Activated CD4-positive, alpha-beta T cell treated with anti-CD3 and anti-CD28 coated beads for 36 hours (primary cell): ENCODE measurements around the gene MED26. TPM values are rescaled to one million over a fixed set of nuclear protein-coding genes. Genes with fewer than 3 reads are reported as not detected.
A peak's percentile ranks its signal among the peaks of the same experiment; 100 is the strongest.

Source experiments
- ATAC-seq: fragments of 200-7000 bp; cut with Tn5 transposase; one replicate; pipeline ENCODE4 v1.10.0; 2021; ENCODE audit warnings: mild to moderate bottlenecking, moderate library complexity
- CTCF ChIA-PET: fragments of 350-600 bp; sonication (Branson Sonifier 250); formaldehyde crosslinking; loops from one replicate; lab custom pipeline; 2021; ENCODE audit warnings: antibody characterized with exemption; lab: Charles Lee
- POLR2A ChIA-PET: fragments of 350-600 bp; sonication (Branson Sonifier 250); formaldehyde crosslinking; loops from one replicate; lab custom pipeline; 2021; ENCODE audit warnings: antibody characterized with exemption, inconsistent platforms; lab: Charles Lee
- DNase-seq: peaks from one replicate; pipeline ENCODE4 v3.0.0-alpha.2; 2020
- H3K27ac Mint-ChIP-seq: one replicate; pipeline ENCODE4 v1.8.0; 2021; ENCODE audit warnings: mixed read lengths
- H3K27me3 Mint-ChIP-seq: one replicate; pipeline ENCODE4 v1.8.0; 2021; ENCODE audit warnings: mixed read lengths
- H3K36me3 Mint-ChIP-seq: one replicate; pipeline ENCODE4 v1.8.0; 2021; ENCODE audit warnings: low read depth, mixed read lengths
- H3K4me1 Mint-ChIP-seq: one replicate; pipeline ENCODE4 v1.8.0; 2021; ENCODE audit warnings: mixed read lengths
- H3K4me3 Mint-ChIP-seq: one replicate; pipeline ENCODE4 v1.8.0; 2021; ENCODE audit warnings: mild to moderate bottlenecking, moderate library complexity, mixed read lengths
- H3K9me3 Mint-ChIP-seq: one replicate; pipeline ENCODE4 v1.8.0; 2021; ENCODE audit warnings: low read depth, mixed read lengths
- intact Hi-C, 2 experiments: fragments of 100-400 bp; cut with DNase I in 1 of 2; cut with micrococcal nuclease in 1 of 2; formaldehyde crosslinking; loops; one replicate each; pipeline versions ENCODE4 v1.14.2 to v1.15.1; 2022 to 2024; cut with DNase I, micrococcal nuclease
- total RNA-seq, 2 experiments: library from RNA; stranded (reverse); gene quantifications; one replicate each; pipeline ENCODE4 v1.2.3, GENCODE V29; 2021

Gene MED26
- total RNA-seq, 2 experiments from 2014 or later: 13.6 to 14.5 TPM

GRCh38 chr19:16589917-16590316, 38.1 kb downstream of the MED26 start:
- DNase-seq: peak; percentile 21
- Mint-ChIP-seq H3K9me3 (no peaks in the 10 kb centered on the region), H3K27ac (peak overlapping the region; percentile 51), H3K4me1 (peaks cover 88% of the 10 kb centered on the region), H3K4me3 (no peak overlapping the region), H3K27me3 (no peaks in the 10 kb centered on the region), H3K36me3 (peaks cover 8% of the 10 kb centered on the region)
- no peak for ATAC-seq
- CTCF ChIA-PET: interaction anchor here (0.6 kb wide), 1 partner anchor 13 kb away, joined by 3 read pairs; no protein-coding TSS in a partner anchor
- POLR2A ChIA-PET: interaction anchor here (0.6 to 3.0 kb wide), 2 partner anchors 36 to 307 kb away, joined by 3 to 14 read pairs; no protein-coding TSS in a partner anchor
- intact Hi-C loops: loop anchor here (5.0 to 10.0 kb wide), 4 partner anchors 72 to 513 kb away; partner anchors contain the start of genes HAUS8 (in 2 of the 2), MYO9B (in 2 of the 2), SMIM7 (in 1 of the 2) and TMEM38A (in 1 of the 2)

GRCh38 chr19:16588824-16589577, 39.0 kb downstream of the MED26 start:
- Mint-ChIP-seq H3K27me3 (no peaks in the 10 kb centered on the region), H3K4me3 (peak overlapping the region; percentile 79), H3K4me1 (peaks cover 85% of the 10 kb centered on the region), H3K27ac (peak overlapping the region; percentile 95), H3K9me3 (no peaks in the 10 kb centered on the region), H3K36me3 (peaks cover 8% of the 10 kb centered on the region)
- intact Hi-C loops: loop anchor here (1.0 to 10.0 kb wide), 6 partner anchors 26 to 512 kb away; partner anchors contain the start of genes HAUS8 (in 2 of the 2), MYO9B (in 2 of the 2), CHERP (in 1 of the 2) and SMIM7 (in 1 of the 2)
- DNase-seq: peak; percentile 46
- ChIA-PET CTCF (interaction anchor here (0.7 kb wide), 1 partner anchor 16 kb away, joined by 3 read pairs; no protein-coding TSS in a partner anchor), POLR2A (interaction anchor here (0.6 to 3.0 kb wide), 4 partner anchors 16 to 44 kb away, joined by 4 to 14 read pairs (median 8); partner anchors contain the start of genes MED26 and SLC35E1)
- no peak for ATAC-seq

GRCh38 chr19:16587833-16588823, 39.9 kb downstream of the MED26 start:
- Mint-ChIP-seq H3K4me3 (peak overlapping the region; percentile 79), H3K27ac (peak overlapping the region; percentile 95), H3K36me3 (peaks cover 6% of the 10 kb centered on the region), H3K27me3 (no peaks in the 10 kb centered on the region), H3K4me1 (peaks cover 85% of the 10 kb centered on the region), H3K9me3 (no peaks in the 10 kb centered on the region)
- POLR2A ChIA-PET: interaction anchor here (0.6 to 3.0 kb wide), 8 partner anchors 15 to 175 kb away, joined by 3 to 14 read pairs (median 4); partner anchors contain the start of genes MED26, SLC35E1 and SMIM7
- CTCF ChIA-PET: interaction anchor here (0.7 to 1.5 kb wide), 7 partner anchors 8 to 74 kb away, joined by 3 to 8 read pairs (median 3); partner anchors contain the start of gene SLC35E1
- intact Hi-C loops: loop anchor here (1.0 to 10.0 kb wide), 6 partner anchors 27 to 511 kb away; partner anchors contain the start of genes HAUS8 (in 2 of the 2), MYO9B (in 2 of the 2), CHERP (in 1 of the 2) and SMIM7 (in 1 of the 2)
- ATAC-seq (peak; percentile 64), DNase-seq (peak; percentile 85)

- peaks cover 6% of the 10 kb centered on the region for H3K36me3 Mint-ChIP-seq
- CTCF ChIA-PET: interaction anchor here (0.6 to 1.5 kb wide), 9 partner anchors 9 to 75 kb away, joined by 3 to 8 read pairs (median 3); partner anchors contain the start of gene SLC35E1
- H3K27ac Mint-ChIP-seq: peak overlapping the region; percentile 95
Measured at GRCh38 chr19:16586991-16587832, 40.8 kb downstream of the MED26 start.

GRCh38 chr19:16586477-16586871, 41.5 kb downstream of the MED26 start:
- intact Hi-C loops: loop anchor here (5.0 to 10.0 kb wide), 4 partner anchors 76 to 509 kb away; partner anchors contain the start of genes HAUS8 (in 2 of the 2), MYO9B (in 2 of the 2), SMIM7 (in 1 of the 2) and TMEM38A (in 1 of the 2)

More at GRCh38 chr19:16586991-16587832, 40.8 kb downstream of the MED26 start:
- no peaks in the 10 kb centered on the region for H3K9me3 Mint-ChIP-seq
- no peaks in the 10 kb centered on the region for H3K27me3 Mint-ChIP-seq
- DNase-seq (peak; percentile 80), ATAC-seq (peak; percentile 9)
- peak overlapping the region; percentile 79 for H3K4me3 Mint-ChIP-seq
- POLR2A ChIA-PET: interaction anchor here (0.7 to 3.0 kb wide), 7 partner anchors 14 to 546 kb away, joined by 3 to 14 read pairs (median 5); partner anchors contain the start of genes MED26, SLC35E1 and SMIM7
- intact Hi-C loops: loop anchor here (5.0 to 10.0 kb wide), 4 partner anchors 75 to 510 kb away; partner anchors contain the start of genes HAUS8 (in 2 of the 2), MYO9B (in 2 of the 2), SMIM7 (in 1 of the 2) and TMEM38A (in 1 of the 2)
- peaks cover 82% of the 10 kb centered on the region for H3K4me1 Mint-ChIP-seq

GRCh38 chr19:16585808-16586476, 42.1 kb downstream of the MED26 start:
- CTCF ChIA-PET: no interaction called here
- peak overlapping the region; percentile 79 for H3K4me3 Mint-ChIP-seq
- H3K27me3 Mint-ChIP-seq: no peaks in the 10 kb centered on the region
- intact Hi-C loops: loop anchor here (5.0 to 10.0 kb wide), 4 partner anchors 76 to 509 kb away; partner anchors contain the start of genes HAUS8 (in 2 of the 2), MYO9B (in 2 of the 2), SMIM7 (in 1 of the 2) and TMEM38A (in 1 of the 2)
- H3K4me1 Mint-ChIP-seq: peaks cover 82% of the 10 kb centered on the region
- ATAC-seq (peak; percentile 23), DNase-seq (peak; percentile 70)
- peak overlapping the region; percentile 95 for H3K27ac Mint-ChIP-seq
- H3K9me3 Mint-ChIP-seq: no peaks in the 10 kb centered on the region
- POLR2A ChIA-PET: interaction anchor here (0.6 to 2.6 kb wide), 3 partner anchors 17 to 43 kb away, joined by 3 to 28 read pairs (median 9); partner anchors contain the start of genes CHERP and MED26
- peaks cover 6% of the 10 kb centered on the region for H3K36me3 Mint-ChIP-seq

More at GRCh38 chr19:16586477-16586871, 41.5 kb downstream of the MED26 start:
- Mint-ChIP-seq H3K4me3 (peak overlapping the region; percentile 79), H3K27ac (peak overlapping the region; percentile 95), H3K27me3 (no peaks in the 10 kb centered on the region), H3K4me1 (peaks cover 85% of the 10 kb centered on the region), H3K9me3 (no peaks in the 10 kb centered on the region), H3K36me3 (peaks cover 6% of the 10 kb centered on the region)
- DNase-seq (no peak), ATAC-seq (no peak)
- ChIA-PET CTCF (interaction anchor here (1.4 kb wide), 1 partner anchor 10 kb away, joined by 5 read pairs; no protein-coding TSS in a partner anchor), POLR2A (interaction anchor here (0.6 to 2.2 kb wide), 4 partner anchors 18 to 547 kb away, joined by 3 to 6 read pairs (median 4); partner anchors contain the start of gene MED26)

- H3K27ac Mint-ChIP-seq: peak overlapping the region; percentile 95
- no peaks in the 10 kb centered on the region for H3K27me3 Mint-ChIP-seq
- ATAC-seq (no peak), DNase-seq (peak; percentile 28)
- no peaks in the 10 kb centered on the region for H3K9me3 Mint-ChIP-seq
- peaks cover 6% of the 10 kb centered on the region for H3K36me3 Mint-ChIP-seq
- ChIA-PET CTCF (interaction anchor here (0.6 to 1.9 kb wide), 4 partner anchors 11 to 54 kb away, joined by 3 to 9 read pairs (median 6); no protein-coding TSS in a partner anchor), POLR2A (interaction anchor here (1.0 to 2.6 kb wide), 4 partner anchors 12 to 43 kb away, joined by 4 to 28 read pairs (median 7); partner anchors contain the start of genes CHERP and MED26)
- peaks cover 79% of the 10 kb centered on the region for H3K4me1 Mint-ChIP-seq
- peak overlapping the region; percentile 79 for H3K4me3 Mint-ChIP-seq
- intact Hi-C loops: loop anchor here (5.0 to 10.0 kb wide), 4 partner anchors 77 to 508 kb away; partner anchors contain the start of genes HAUS8 (in 2 of the 2), MYO9B (in 2 of the 2), SMIM7 (in 1 of the 2) and TMEM38A (in 1 of the 2)
Measured at GRCh38 chr19:16585094-16585801, 42.8 kb downstream of the MED26 start.
